LoVo (cell line): ENCODE data around the gene U2AF1.
"Not testable (repeated sequence)": the region's sequence is repeated elsewhere in the genome, so short reads cannot be mapped to it uniquely, and the experiment has no call there.

Experiments
- DNase-seq: peaks from one replicate; pipeline ENCODE4 v3.0.0-alpha.2; 2016; ENCODE audit warnings: low spot score

U2AF1 gene

GRCh38 chr21:43106965-43107793, at the start of gene U2AF1:
Gene U2AF1 (minus strand): TSS chr21:43107570. CDS start chr21:43107494, 76 bp downstream.
- DNase-seq, result peak; percentile 3

GRCh38 chr21:43153601-43154000, 46.2 kb upstream of the U2AF1 start:
- DNase-seq, result not testable (repeated sequence)

GRCh38 chr21:43149344-43149743, 42.0 kb upstream of the U2AF1 start:
- DNase-seq, result not testable (repeated sequence)

DNA sequence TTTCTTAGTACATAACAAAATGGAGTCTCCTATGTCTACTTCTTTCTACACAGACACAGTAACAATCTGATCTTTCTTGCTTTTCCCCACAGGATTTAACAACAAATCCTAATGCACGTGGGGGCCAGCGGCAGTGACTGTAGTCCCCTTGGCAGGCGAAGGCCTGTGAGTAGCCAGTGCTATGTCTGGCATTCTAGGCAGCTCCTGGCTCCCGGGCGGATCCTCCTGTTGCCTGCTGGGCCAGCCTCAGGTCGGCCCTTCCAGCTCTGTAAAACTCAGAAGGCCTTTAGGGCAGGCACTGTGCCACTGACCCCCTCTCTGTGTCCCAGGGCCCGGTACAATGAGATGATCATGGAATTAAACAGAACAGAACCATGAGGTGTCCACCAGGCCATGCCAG, 40.6 kb upstream of the U2AF1 start:
- DNase-seq, result not testable (repeated sequence)

GRCh38 chr21:43146637-43147036, 39.3 kb upstream of the U2AF1 start:
- not testable (repeated sequence) for DNase-seq

- DNase-seq, result not testable (repeated sequence)
These were observed 34.0 kb upstream of the U2AF1 start for GRCh38 chr21:43141407-43141806.

- not testable (repeated sequence) for DNase-seq
These were observed 31.6 kb upstream of the U2AF1 start for GRCh38 chr21:43138944-43139343.

DNA sequence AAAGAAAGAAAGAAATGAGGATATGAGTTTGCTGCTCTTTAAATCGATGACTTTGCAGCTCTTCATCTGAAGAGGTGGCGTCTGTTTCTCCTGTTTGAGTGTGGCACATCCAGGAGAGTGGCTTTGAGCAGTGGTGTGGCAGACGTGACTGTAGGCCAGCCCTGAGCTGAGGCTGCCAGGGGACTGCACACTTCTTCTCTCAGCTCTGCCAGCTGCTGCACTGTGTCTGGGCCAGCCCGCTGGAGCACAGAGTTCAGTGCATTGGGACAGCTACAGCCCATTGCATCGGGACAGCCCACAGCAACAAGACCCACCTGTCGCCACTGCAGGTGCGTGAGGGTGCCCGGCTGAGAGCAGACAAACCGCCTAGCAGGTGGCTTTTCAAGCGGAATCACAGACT, 27.1 kb upstream of the U2AF1 start:
- not testable (repeated sequence) for DNase-seq

DNA sequence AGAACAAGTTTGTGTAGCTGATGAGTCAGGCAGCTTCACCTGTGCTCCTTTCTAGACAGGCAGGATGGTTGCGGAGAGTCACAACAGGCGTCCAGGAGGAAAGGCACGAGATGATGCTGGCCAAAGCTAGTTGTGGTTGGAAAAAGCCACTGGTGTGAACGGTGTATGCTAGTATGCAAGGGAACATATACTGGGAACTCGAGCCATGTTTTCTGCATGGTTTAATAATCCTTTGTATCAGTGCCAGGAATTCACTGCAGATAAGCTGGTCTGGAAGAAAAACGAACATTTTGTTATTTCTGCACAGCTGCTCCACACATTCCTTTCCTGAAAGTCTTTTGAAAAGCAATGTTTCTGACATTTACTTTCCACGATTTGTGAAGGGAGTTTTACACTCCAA, 22.7 kb upstream of the U2AF1 start:
- not testable (repeated sequence) for DNase-seq

- not testable (repeated sequence) for DNase-seq
These were observed 8.6 kb upstream of the U2AF1 start for GRCh38 chr21:43115956-43116355.

DNA sequence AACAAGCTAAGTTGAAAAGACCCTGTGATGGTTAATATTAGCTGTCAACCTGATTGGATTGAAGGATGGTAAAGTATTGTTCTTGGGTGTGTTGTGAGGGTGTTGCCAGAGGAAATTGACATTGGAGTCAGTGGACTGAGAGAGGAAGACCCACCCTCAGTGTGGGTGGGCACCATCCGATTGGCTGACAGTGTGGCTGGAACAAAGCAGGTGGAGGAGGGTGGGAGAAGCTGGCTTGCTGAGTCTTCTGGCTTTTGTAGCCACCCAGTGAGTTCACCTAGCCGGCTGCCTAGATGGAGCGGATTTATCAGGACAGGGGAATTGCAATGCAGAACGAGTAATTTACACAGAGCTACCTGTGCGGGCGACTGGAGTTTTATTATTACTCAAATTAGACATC, 7.1 kb upstream of the U2AF1 start:
- DNase-seq, result not testable (repeated sequence)

DNA sequence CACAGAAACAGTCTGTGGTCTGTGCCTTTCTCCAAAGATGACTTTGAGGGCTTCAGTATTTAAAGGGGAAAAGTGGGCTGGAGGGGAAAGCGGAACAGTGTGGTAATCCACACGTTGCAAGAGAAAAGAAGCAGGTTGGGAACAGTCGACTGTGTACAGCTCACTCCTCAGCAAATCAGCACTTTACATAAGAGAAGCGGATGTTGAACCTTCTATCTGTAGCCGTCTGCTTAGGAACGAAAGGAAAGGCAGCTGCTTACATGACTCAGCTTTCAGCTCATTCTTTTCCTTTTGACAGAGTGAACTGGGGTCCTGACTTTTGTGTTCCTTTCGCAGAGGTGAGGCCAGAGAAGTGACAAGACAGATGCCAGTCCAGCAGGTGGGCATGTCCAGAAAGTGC, 1.6 kb upstream of the U2AF1 start:
- DNase-seq, result not testable (repeated sequence)

DNA sequence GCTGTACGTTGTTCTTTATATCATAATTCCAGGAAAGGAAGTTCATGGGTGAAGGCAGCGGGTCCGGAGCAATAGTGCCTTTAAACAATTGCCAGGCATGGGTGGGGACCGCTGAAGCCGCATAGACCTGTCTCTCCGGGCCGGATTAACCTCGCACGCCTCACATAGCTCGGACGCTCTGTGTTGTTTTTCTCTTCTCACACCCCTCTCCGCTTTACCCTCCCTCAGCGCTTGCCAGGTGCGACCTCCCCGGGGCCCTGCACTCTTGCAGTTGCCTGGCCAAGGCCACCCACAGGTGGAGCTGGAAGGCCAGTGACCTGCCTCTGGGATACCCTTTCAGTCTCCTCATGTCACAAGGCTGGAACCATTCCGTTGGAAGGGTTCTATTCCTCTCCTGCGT, 807 bp upstream of the U2AF1 start:
- not testable (repeated sequence) for DNase-seq

DNA sequence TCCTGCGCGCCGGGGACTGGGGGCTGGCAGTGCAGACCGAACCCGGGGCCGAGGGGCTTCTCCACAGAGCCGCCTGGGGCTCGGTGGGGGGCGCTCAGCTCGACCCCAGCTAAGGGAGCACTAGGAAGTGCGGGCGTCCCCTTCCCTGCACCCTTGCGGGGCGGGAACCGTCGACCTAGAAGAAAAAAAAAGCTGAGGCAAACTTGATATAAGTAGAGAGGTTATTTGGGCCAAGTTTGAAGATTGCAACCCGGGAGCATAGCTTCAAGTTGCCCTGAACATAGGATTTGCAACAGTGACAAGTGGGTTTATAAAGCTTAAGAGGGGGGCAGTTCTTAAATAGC, 396 bp upstream of the U2AF1 start:
- DNase-seq, result not testable (repeated sequence)

GRCh38 chr21:43104642-43105041, 2.7 kb downstream of the U2AF1 start:
- not testable (repeated sequence) for DNase-seq

- not testable (repeated sequence) for DNase-seq
These were observed 5.1 kb downstream of the U2AF1 start for GRCh38 chr21:43102281-43102680.

- not testable (repeated sequence) for DNase-seq
These were observed 5.7 kb downstream of the U2AF1 start for GRCh38 chr21:43101676-43102075.

GRCh38 chr21:43101000-43101399, 6.4 kb downstream of the U2AF1 start:
- DNase-seq, result not testable (repeated sequence)

DNA sequence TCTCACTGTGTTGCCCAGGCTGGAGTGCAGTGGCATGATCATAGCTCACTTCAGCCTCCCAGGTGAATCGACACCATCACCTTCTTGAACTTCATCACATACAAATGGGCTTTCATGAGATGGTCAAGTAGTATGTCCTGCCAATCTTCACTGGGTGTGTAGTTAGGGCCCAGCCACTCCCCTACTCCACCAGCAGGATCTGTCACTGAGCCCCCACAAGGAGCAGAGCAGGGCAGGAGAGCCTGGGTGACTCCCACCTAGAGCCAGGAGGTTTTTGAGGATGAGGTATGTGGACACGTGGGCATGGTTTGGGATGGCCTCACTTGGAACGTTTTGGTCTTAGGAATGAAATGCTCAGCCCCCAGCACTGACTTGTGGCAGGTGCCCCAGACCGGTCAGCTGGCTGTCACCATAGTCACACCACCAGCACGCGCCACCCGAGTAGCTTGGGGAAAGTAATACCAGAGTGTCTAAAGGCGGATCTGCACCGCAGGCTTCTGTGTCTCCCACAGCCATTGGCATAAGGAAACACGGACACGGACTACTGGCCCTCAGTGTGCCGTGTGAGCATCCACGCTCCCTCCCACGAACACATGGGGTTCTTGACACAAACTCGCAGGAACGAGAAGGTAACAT, 15.3 kb downstream of the U2AF1 start:
- not testable (repeated sequence) for DNase-seq

DNA sequence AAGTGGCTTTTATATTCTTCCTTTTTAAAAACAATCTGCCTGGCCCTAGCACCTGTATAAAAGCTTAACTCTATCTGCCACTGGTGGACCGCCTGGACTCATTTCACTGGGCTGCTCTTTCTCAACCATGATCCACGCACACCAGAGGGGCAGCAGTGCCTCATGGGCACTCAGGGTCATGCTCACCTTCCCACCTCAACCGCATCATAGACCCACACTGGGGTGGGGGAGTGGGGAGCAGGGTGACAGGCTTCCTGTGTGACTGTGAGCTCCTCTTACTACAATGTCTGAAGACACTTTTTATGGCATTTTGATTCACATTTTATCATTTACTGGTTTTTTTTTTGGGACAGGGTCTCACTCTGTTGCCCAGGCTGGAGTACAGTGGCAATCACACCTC, 16.4 kb downstream of the U2AF1 start:
- not testable (repeated sequence) for DNase-seq

DNA sequence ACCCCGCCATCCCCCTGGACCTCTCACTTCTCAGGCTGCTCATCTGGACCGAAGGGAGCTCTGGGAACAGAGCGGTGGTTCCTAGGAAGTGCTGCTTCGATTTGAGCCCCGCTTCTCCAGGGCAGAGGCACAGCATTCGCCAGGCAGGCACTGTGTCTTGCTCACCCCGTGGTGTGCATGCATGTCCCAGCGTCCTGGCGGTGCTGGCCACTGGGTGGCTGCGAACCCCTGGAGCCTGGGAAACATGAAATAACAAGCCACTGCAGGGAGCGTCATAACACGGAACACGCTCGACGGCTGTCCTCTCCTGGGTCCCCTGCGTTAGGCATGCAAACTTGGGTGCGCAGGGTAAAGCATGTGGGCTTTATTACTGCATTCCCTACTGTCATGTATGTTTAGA, 17.9 kb downstream of the U2AF1 start:
- not testable (repeated sequence) for DNase-seq

GRCh38 chr21:43082587-43083300, 24.6 kb downstream of the U2AF1 start:
- DNase-seq, result not testable (repeated sequence)

DNA sequence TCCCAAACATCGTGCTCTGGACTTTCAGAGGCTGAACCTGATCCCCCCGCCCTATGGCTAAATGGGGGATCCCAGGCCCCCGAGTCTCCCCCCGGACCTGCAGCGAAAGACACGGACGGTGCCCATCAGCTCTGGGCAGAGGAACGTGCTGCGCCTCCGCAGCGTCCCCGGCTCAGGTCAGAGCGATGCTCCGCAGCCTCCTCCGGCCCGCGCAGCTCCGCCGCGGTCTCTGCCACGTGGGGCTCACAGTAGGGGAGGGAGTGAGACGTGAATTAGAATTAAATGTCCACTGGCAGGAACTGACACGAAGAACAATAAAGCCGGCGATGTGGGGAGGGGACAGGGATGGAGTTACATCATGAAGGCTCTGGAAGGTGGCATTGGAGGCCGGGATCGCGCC, 30.7 kb downstream of the U2AF1 start:
- DNase-seq, result not testable (repeated sequence)
